DOHH2 (cell line): ENCODE data around the gene SORL1.

ENCODE experiments used
- EZH2phosphoT487 ChIP-seq: fragments of 200-600 bp; sonication (generic); IDR thresholded peaks from 2 replicates; pipeline ENCODE4 v1.6.1; 2017; ENCODE audit warnings: borderline replicate concordance, mild to moderate bottlenecking, antibody characterized with exemption, low read length, moderate library complexity, mixed read lengths
- TF ChIP-seq, protein P1 (sequence below): fragments of 200-600 bp; sonication (generic); IDR thresholded peaks from one replicate; pipeline ENCODE4 v1.5.1; 2014; ENCODE audit warnings: antibody characterized with exemption, mild to moderate bottlenecking, low read depth, low read length; ENCODE audit not compliant: poor library complexity, severe bottlenecking

DNA sequence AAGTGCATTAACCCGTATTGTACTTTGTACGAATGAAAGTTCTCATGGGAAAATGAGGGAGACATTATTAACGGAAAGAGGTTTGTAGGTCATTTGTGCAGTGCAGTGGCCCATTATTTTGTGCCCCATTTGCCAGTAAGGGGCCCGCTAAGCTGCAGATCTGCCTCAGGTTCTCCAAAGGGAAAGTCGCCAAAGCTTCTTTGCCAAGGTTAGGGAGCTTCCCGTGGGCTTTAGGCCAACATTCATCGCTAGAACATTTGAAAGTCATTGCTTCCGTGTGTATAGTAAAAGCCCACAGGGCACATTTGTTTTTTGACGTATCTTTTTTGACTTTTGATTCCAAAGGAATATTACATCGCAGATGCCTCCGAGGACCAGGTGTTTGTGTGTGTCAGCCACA lies 61.7 kb downstream of the SORL1 start:
- TF ChIP-seq, protein P1, sequence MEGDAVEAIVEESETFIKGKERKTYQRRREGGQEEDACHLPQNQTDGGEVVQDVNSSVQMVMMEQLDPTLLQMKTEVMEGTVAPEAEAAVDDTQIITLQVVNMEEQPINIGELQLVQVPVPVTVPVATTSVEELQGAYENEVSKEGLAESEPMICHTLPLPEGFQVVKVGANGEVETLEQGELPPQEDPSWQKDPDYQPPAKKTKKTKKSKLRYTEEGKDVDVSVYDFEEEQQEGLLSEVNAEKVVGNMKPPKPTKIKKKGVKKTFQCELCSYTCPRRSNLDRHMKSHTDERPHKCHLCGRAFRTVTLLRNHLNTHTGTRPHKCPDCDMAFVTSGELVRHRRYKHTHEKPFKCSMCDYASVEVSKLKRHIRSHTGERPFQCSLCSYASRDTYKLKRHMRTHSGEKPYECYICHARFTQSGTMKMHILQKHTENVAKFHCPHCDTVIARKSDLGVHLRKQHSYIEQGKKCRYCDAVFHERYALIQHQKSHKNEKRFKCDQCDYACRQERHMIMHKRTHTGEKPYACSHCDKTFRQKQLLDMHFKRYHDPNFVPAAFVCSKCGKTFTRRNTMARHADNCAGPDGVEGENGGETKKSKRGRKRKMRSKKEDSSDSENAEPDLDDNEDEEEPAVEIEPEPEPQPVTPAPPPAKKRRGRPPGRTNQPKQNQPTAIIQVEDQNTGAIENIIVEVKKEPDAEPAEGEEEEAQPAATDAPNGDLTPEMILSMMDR = no peak
- TF ChIP-seq EZH2phosphoT487 = no peak
